Psoas muscle (tissue), 8 donors: ENCODE results near the gene MED20. TPM values are rescaled to one million over a fixed set of nuclear protein-coding genes. Genes with fewer than 3 reads are reported as not detected.

Experiments used
- ATAC-seq, 4 donors: fragments of 200-7000 bp; cut with Tn5 transposase; one replicate each; pipeline ENCODE4 v1.9.1; 2020; ENCODE audit warnings: moderate library complexity in 3 of 4, mild to moderate bottlenecking in 2 of 4
- DNase-seq, 2 donors: peaks; one replicate each; pipeline ENCODE4 v3.0.0-alpha.2; 2020
- H3K27ac ChIP-seq: fragments of 200-600 bp; one replicate; pipeline ENCODE4 v1.8.0; 2022
- H3K27me3 ChIP-seq, 3 donors: fragments of 200-600 bp in 1 of 3; one replicate each; pipeline versions ENCODE4 v1.6.1 to v1.8.0; 2013 to 2022; ENCODE audit warnings: low read length in 2 of 3, mild to moderate bottlenecking in 2 of 3, moderate library complexity in 1 of 3; ENCODE audit not compliant: insufficient read depth in 3 of 3
- H3K36me3 ChIP-seq, 2 donors: fragments of 200-600 bp in 1 of 2; one replicate each; pipeline versions ENCODE4 v1.6.1 to v1.8.0; 2013 to 2022; ENCODE audit warnings: low read depth in 1 of 2, mild to moderate bottlenecking in 1 of 2, moderate library complexity in 1 of 2; ENCODE audit not compliant: insufficient read depth in 1 of 2
- H3K4me1 ChIP-seq: fragments of 200-600 bp; one replicate; pipeline ENCODE4 v1.8.0; 2022
- H3K4me3 ChIP-seq: fragments of 200-600 bp; one replicate; pipeline ENCODE4 v1.8.0; 2022; ENCODE audit warnings: mild to moderate bottlenecking
- H3K9me3 ChIP-seq: fragments of 200-600 bp; one replicate; pipeline ENCODE4 v1.8.0; 2022
- WGBS, 3 donors: extraction: QIAGEN DNeasy Blood & Tissue Kit; methylation state at CpG; one replicate each; pipeline versions ENCODE4 v1.1.6 to v1.1.7; 2013; 5-methylcytosine and 5-hydroxymethylcytosine counted together
- intact Hi-C, 2 donors: fragments of 100-400 bp; cut with DNase I; formaldehyde crosslinking; loops; one replicate each; pipeline versions ENCODE4 v1.11.0 to v1.14.2; 2022
- polyA plus RNA-seq, 3 donors: library from polyadenylated mRNA; stranded (reverse); fragments of 200-250 nt; gene quantifications; one replicate each; pipeline ENCODE4 v1.2.3, GENCODE V29; 2013
- total RNA-seq, 4 donors: library from RNA; stranded (reverse); fragmentation: NEBNext Ultra II Directional in 2 of 4; extraction: Animal tissue kit (Norgen Biotek cat#: 25700) in 2 of 4; gene quantifications; one replicate each; pipeline versions ENCODE4 v1.2.1 to v1.2.4, GENCODE V29; 2021 to 2023
- TF ChIP-seq, protein P1 (sequence below): fragments of 200-600 bp; IDR thresholded peaks from one replicate; pipeline ENCODE4 v1.8.0; 2022; ENCODE audit warnings: antibody characterized with exemption
- donor health status: healthy with polysubstance abuse.
- donor health status: DM: no; HTN: no; CAD: no; lungs with moderate emphysema.
- donor health status: Bipolar disorder and iron deficiency.
- donor health status: healthy.
- donor health status: DM: yes; HTN: yes; CAD: no.
- donor health status: DM: no; HTN: no; CAD: no.
- donor health status: DM: no; HTN: no; CAD: no.
- donor health status: DM: yes; HTN: yes; CAD: no.

MED20 gene
- total and polyA plus RNA-seq, 7 donors = 9.2 to 28.1 (median 16.4) TPM

DNA sequence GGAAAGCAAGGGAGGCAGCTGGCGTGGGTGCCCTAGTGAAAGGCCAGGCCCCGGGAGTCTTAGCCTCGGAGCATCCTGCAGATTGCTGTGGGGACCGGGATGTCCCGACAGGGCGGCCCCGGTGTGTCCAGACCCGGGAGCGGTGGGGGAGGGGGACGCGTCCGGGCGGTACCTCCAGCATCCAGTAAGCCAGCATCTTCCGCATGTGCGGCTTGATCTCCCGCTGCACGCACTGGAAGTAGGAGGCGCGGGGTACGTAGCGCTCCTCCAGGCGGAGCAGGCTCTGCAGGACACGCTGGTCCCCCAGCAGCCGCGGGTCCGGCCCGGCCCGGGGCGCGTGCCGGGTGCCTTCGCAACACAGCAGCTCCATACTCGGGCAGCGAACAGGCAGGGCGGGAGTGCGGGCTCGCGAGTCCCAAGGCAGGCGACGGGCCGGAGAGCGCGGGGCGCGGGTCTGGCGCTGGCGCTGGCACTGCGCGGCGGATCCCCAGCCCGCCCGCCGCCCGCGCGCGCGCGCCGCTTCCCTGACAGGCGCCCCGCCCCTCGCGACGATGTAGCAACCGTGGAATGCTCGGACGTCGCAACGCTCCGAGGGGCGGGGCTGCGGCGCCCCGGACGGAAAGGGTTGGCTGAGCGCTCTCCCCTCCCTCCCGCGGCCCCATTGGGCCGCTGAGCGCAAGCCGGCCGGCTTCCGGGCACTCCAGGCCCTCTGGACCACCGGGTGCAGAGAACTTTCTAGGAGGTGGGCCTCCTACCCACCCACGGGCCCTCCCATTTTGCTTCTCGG, 20.5 kb upstream of the MED20 start, which contains the start of gene CCND3:
TSS of gene CCND3 (minus strand) at position 529 of the 787 bp plus-strand sequence. CDS start at position 370, 159 bp downstream.
- intact Hi-C loops = loop anchor here in 1 of 2 donors (5.0 kb wide), 1 partner anchor 1036 kb away; the partner anchor contains the start of gene PEX6

DNA sequence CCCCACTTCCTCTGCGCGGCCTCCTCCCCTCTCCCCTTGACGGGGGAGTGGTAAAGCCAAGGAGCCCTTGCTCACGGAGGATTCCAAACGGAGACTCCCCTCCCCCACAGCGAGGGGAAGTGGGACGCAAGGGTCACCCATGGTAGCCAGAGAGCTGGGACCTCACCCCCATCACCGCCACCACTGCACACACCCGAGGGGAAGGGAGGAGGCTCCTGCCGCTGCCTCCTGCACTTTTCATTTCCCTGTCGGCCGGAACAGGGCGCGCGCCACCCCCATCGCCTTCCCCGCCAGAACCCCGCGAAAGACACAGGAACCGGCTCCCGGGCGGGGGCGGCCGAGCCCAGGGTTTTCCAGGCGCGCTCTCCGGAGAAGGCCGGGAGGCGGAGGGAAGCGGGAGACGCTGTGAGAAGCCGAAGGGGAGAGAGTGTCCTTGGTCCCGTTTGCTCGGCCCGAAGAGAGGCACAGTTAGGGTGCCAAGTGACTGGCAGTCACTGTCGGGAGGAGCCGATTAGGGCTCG, 19.9 kb upstream of the MED20 start:
- Histone ChIP-seq H3K9me3 (no peaks in the 10 kb centered on the region), H3K36me3 (no peaks in the 10 kb centered on the region), H3K4me1 (peaks cover 27% of the 10 kb centered on the region), H3K27me3 (no peaks in the 10 kb centered on the region), H3K4me3 (peak overlapping the region; percentile 97), H3K27ac (peak overlapping the region; percentile 66)
- DNase-seq (peak; percentile 54 to 70), ATAC-seq (peak in 3 of 4 donors; percentile 0 to 7 (median 1))
- 1 to 2% (median 1%) methylated on average over 29 to 38 of the region's 38 CpGs for WGBS, 3 donors
- TF ChIP-seq, protein P1, sequence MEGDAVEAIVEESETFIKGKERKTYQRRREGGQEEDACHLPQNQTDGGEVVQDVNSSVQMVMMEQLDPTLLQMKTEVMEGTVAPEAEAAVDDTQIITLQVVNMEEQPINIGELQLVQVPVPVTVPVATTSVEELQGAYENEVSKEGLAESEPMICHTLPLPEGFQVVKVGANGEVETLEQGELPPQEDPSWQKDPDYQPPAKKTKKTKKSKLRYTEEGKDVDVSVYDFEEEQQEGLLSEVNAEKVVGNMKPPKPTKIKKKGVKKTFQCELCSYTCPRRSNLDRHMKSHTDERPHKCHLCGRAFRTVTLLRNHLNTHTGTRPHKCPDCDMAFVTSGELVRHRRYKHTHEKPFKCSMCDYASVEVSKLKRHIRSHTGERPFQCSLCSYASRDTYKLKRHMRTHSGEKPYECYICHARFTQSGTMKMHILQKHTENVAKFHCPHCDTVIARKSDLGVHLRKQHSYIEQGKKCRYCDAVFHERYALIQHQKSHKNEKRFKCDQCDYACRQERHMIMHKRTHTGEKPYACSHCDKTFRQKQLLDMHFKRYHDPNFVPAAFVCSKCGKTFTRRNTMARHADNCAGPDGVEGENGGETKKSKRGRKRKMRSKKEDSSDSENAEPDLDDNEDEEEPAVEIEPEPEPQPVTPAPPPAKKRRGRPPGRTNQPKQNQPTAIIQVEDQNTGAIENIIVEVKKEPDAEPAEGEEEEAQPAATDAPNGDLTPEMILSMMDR = no peak
- intact Hi-C loops = loop anchor here in 1 of 2 donors (5.0 kb wide), 1 partner anchor 1036 kb away; the partner anchor contains the start of gene PEX6

More for the DNA sequence above, 20.5 kb upstream of the MED20 start, which contains the start of gene CCND3:
- Histone ChIP-seq H3K4me1 (peaks cover 22% of the 10 kb centered on the region), H3K27ac (peak within 1 kb of the TSS; percentile 66), H3K9me3 (no peaks in the 10 kb centered on the region), H3K36me3 (no peaks in the 10 kb centered on the region), H3K4me3 (peak within 1 kb of the TSS; percentile 97), H3K27me3 (no peaks in the 10 kb centered on the region)
- DNase-seq (peak; percentile 96), ATAC-seq (peak; percentile 97 to 98 (median 98))
- WGBS, 3 donors = 0 to 1% (median 0%) methylated on average over 44 to 87 of the region's 87 CpGs
- TF ChIP-seq, protein P1 = no peak

DNA sequence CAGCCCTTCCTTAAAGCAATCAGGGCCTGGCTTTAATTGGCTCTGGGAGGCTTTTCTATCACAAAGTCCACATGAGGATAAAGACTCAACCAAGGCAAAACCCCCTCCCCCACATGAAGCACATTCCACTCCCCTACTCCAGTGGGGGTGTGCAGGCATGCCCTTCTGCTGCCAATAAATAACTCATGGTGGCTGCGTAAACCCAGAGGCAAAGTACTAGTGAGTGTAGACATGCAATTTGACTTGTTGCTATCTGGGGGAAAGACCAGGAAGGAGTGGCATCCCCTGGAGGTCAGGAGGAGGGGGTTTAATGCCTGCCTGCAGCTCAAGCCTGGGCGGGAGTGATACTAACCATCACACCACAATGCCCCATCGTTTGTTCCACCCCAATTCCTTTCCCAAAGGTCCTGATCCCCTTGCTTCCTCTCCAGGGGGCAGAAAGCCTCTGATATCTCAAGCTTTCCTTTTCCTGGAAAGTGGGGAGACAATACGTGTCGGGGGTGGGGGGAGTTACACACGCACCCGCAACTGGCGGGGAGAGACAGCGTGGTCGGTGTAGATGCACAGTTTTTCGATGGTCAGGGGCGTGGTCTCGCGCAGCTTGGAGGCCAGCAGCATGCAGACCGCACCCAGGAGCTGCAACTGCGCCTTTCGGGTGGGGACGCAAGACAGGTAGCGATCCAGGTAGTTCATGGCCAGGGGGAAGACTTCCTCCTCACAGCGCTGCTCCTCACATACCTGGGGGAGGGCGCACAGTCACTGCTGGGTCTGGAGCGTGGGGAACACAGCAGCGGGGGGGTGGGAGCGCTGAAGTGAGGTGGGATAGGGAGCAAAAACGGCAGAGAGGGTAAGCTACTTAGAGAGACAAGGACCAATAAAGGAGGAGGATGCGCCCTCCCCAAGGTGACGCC, 19.2 kb upstream of the MED20 start:
- 25 to 35% (median 27%) methylated on average over 27 of the region's 27 CpGs for WGBS, 3 donors
- H3K36me3 ChIP-seq = peaks cover 0 to 5% of the 10 kb centered on the region in 2 donors
- intact Hi-C loops = loop anchor here (5.0 kb wide), 2 partner anchors 102 to 1037 kb away; partner anchors contain the start of gene PEX6 (in 1 of the 2)
- DNase-seq (no peak), ATAC-seq (no peak)
- peaks cover 27% of the 10 kb centered on the region for H3K4me1 ChIP-seq
- H3K27ac ChIP-seq = no peak overlapping the region
- no peaks in the 10 kb centered on the region for H3K9me3 ChIP-seq
- no peaks in the 10 kb centered on the region for H3K27me3 ChIP-seq
- H3K4me3 ChIP-seq = peak overlapping the region; percentile 97
- TF ChIP-seq, protein P1 = no peak

DNA sequence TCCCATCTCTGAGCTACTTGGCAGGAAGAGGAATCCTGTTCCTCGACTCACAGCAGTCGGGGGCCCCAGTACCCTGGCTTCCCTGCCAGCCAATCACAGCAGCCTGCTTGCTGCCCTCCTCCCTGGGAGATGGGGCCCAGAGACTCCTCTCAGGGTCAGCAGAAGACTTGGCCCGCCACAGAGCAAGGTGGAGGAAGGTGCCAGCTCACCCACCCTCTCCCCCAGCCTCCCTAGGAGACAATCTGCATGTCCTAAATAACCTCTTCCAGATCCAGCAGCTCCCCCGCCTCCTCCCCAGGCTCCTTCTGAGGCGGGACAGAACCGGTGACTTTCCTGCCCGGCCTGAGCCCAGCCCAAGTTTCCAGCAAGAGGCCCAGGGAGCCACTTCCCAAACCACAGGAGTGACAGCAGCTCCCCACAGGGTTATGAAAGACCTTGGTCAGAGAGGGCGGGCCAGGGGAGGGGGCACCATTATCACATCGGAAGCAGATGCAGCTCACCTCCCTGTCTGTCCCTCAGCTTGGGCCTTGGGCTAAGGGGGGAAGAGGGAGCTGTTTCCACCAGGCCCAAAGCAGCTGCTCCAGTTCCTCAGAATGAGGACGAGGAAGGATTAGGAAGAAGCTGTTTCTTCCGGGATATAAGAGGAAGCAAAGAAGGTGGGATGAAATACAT, 18.4 kb upstream of the MED20 start:
- H3K4me3 ChIP-seq = peak overlapping the region; percentile 97
- H3K9me3 ChIP-seq = no peaks in the 10 kb centered on the region
- TF ChIP-seq, protein P1 = no peak
- H3K4me1 ChIP-seq = peaks cover 27% of the 10 kb centered on the region
- peak overlapping the region; percentile 53 for H3K27ac ChIP-seq
- DNase-seq (peak; percentile 52 to 66), ATAC-seq (no peak)
- no peaks in the 10 kb centered on the region for H3K27me3 ChIP-seq
- intact Hi-C loops = loop anchor here in 1 of 2 donors (5.0 kb wide), 1 partner anchor 103 kb away; no protein-coding TSS in a partner anchor
- H3K36me3 ChIP-seq = peaks cover 0 to 13% of the 10 kb centered on the region in 2 donors
- 46 to 52% (median 48%) methylated on average over 10 to 11 of the region's 11 CpGs for WGBS, 3 donors
